Adrenal gland (tissue), 5 donors: ENCODE results near the gene DNAH2.

Experiments used
- CTCF ChIP-seq, 6 experiments: fragments of 450-650 bp in 4 of 6; fragments of 200-600 bp in 2 of 6; sonication (generic) in 1 of 6; IDR thresholded peaks; 1 replicate in 5 of 6; 2 replicates in 1 of 6; pipeline versions ENCODE4 v1.5.1 to v1.8.0; 2016 to 2021; ENCODE audit warnings: antibody characterized with exemption in 6 of 6, mild to moderate bottlenecking in 2 of 6, moderate library complexity in 1 of 6
- POLR2A ChIP-seq, 2 donors: fragments of 450-650 bp; IDR thresholded peaks; one replicate each; pipeline ENCODE4 v1.6.1; 2017; ENCODE audit warnings: antibody characterized with exemption in 2 of 2, mild to moderate bottlenecking in 2 of 2, moderate library complexity in 1 of 2
- donor health status: DM: no; HTN: no; CAD: no.

- TF ChIP-seq CTCF (IDR thresholded peaks at IDR 0.05), result no peak
- TF ChIP-seq POLR2A (IDR thresholded peaks at IDR 0.05), result no peak
Observed at GRCh38 chr17:7732981-7733539, 15.5 kb downstream of the DNAH2 start.
